ENCODE data around the gene CIB2.

CIB2 gene

GRCh38 chr15:78131295-78132061 is at the start of gene CIB2:
TSS of gene CIB2 (minus strand) at chr15:78131445. CDS start at chr15:78131215, 230 bp downstream.
- DNase-seq (peak; percentile 84 to 94), ATAC-seq (peak; percentile 89)
- Mint-ChIP-seq H3K9me3 (no peaks in the 10 kb centered on the region), H3K27me3 (peaks cover 14% of the 10 kb centered on the region), H3K4me3 (peak within 1 kb of the TSS; percentile 88 to 89), H3K4me1 (peaks cover 62% of the 10 kb centered on the region), H3K27ac (peak within 1 kb of the TSS; percentile 94 to 98)

GRCh38 chr15:78179906-78180305 is 48.7 kb upstream of the CIB2 start:
- Mint-ChIP-seq H3K27ac (no peak overlapping the region), H3K27me3 (no peaks in the 10 kb centered on the region), H3K4me1 (peaks cover 4% of the 10 kb centered on the region), H3K4me3 (no peak overlapping the region), H3K9me3 (no peaks in the 10 kb centered on the region)
- DNase-seq (no peak), ATAC-seq (no peak)

- Mint-ChIP-seq H3K4me1 (peaks cover 9% of the 10 kb centered on the region), H3K9me3 (no peaks in the 10 kb centered on the region), H3K27ac (no peak overlapping the region), H3K4me3 (no peak overlapping the region), H3K27me3 (no peaks in the 10 kb centered on the region)
- DNase-seq (no peak), ATAC-seq (no peak)
Measured at GRCh38 chr15:78179286-78179840, 48.1 kb upstream of the CIB2 start.

GRCh38 chr15:78178064-78178463 is 46.8 kb upstream of the CIB2 start:
- ATAC-seq (no peak), DNase-seq (no peak)
- no peaks in the 10 kb centered on the region for H3K27me3 Mint-ChIP-seq
- H3K4me3 Mint-ChIP-seq = no peak overlapping the region
- no peaks in the 10 kb centered on the region for H3K9me3 Mint-ChIP-seq
- H3K27ac Mint-ChIP-seq = no peak overlapping the region
- peaks cover 21% of the 10 kb centered on the region for H3K4me1 Mint-ChIP-seq

- DNase-seq = peak; percentile 24 to 29
- no peaks in the 10 kb centered on the region for H3K9me3 Mint-ChIP-seq
- H3K27ac Mint-ChIP-seq = no peak overlapping the region
- no peaks in the 10 kb centered on the region for H3K27me3 Mint-ChIP-seq
- H3K4me1 Mint-ChIP-seq = peaks cover 21% of the 10 kb centered on the region
- H3K4me3 Mint-ChIP-seq = no peak overlapping the region
- ATAC-seq = peak; percentile 51
Measured at GRCh38 chr15:78177447-78177873, 46.2 kb upstream of the CIB2 start.

- Mint-ChIP-seq H3K9me3 (no peaks in the 10 kb centered on the region), H3K27ac (no peak overlapping the region), H3K4me1 (peaks cover 28% of the 10 kb centered on the region), H3K4me3 (no peak overlapping the region), H3K27me3 (no peaks in the 10 kb centered on the region)
- DNase-seq (no peak), ATAC-seq (no peak)
Measured at GRCh38 chr15:78175330-78175729, 44.1 kb upstream of the CIB2 start.

GRCh38 chr15:78174401-78174800 is 43.2 kb upstream of the CIB2 start:
- Mint-ChIP-seq H3K4me1 (peaks cover 28% of the 10 kb centered on the region), H3K27ac (peak overlapping the region in 1 of 2 donors; percentile 67), H3K4me3 (peak overlapping the region in 1 of 2 donors; percentile 13), H3K9me3 (no peaks in the 10 kb centered on the region), H3K27me3 (no peaks in the 10 kb centered on the region)
- DNase-seq (peak in 1 of 2 donors; percentile 26), ATAC-seq (peak; percentile 70)

GRCh38 chr15:78171864-78172472 is 40.7 kb upstream of the CIB2 start:
- DNase-seq (no peak), ATAC-seq (no peak)
- Mint-ChIP-seq H3K4me3 (no peak overlapping the region), H3K4me1 (peaks cover 37% of the 10 kb centered on the region), H3K9me3 (no peaks in the 10 kb centered on the region), H3K27me3 (no peaks in the 10 kb centered on the region), H3K27ac (no peak overlapping the region)

- Mint-ChIP-seq H3K9me3 (no peaks in the 10 kb centered on the region), H3K4me3 (no peak overlapping the region), H3K27ac (peak overlapping the region; percentile 10 to 62), H3K27me3 (no peaks in the 10 kb centered on the region), H3K4me1 (peaks cover 37% of the 10 kb centered on the region)
- ATAC-seq (no peak), DNase-seq (no peak)
Measured at GRCh38 chr15:78170848-78171773, 39.9 kb upstream of the CIB2 start.

GRCh38 chr15:78168608-78169007 is 37.4 kb upstream of the CIB2 start:
- H3K9me3 Mint-ChIP-seq = no peaks in the 10 kb centered on the region
- peaks cover 20% of the 10 kb centered on the region for H3K4me1 Mint-ChIP-seq
- no peaks in the 10 kb centered on the region for H3K27me3 Mint-ChIP-seq
- DNase-seq (no peak), ATAC-seq (no peak)
- peak overlapping the region in 1 of 2 donors; percentile 40 for H3K27ac Mint-ChIP-seq
- no peak overlapping the region for H3K4me3 Mint-ChIP-seq

- DNase-seq (peak in 1 of 2 donors; percentile 53), ATAC-seq (peak; percentile 100)
- H3K27me3 Mint-ChIP-seq = no peaks in the 10 kb centered on the region
- peaks cover 16% of the 10 kb centered on the region for H3K4me1 Mint-ChIP-seq
- H3K4me3 Mint-ChIP-seq = peak overlapping the region in 1 of 2 donors; percentile 8
- peak overlapping the region; percentile 90 to 92 for H3K27ac Mint-ChIP-seq
- H3K9me3 Mint-ChIP-seq = no peaks in the 10 kb centered on the region
Measured at GRCh38 chr15:78167227-78167888, 36.1 kb upstream of the CIB2 start.

- H3K9me3 Mint-ChIP-seq = no peaks in the 10 kb centered on the region
- H3K4me1 Mint-ChIP-seq = peaks cover 15% of the 10 kb centered on the region
- ATAC-seq (no peak), DNase-seq (no peak)
- peak overlapping the region; percentile 69 to 86 for H3K27ac Mint-ChIP-seq
- H3K27me3 Mint-ChIP-seq = no peaks in the 10 kb centered on the region
- no peak overlapping the region for H3K4me3 Mint-ChIP-seq
Measured at GRCh38 chr15:78164010-78164409, 32.8 kb upstream of the CIB2 start.

- H3K9me3 Mint-ChIP-seq = no peaks in the 10 kb centered on the region
- ATAC-seq (peak; percentile 98), DNase-seq (peak in 1 of 2 donors; percentile 65)
- peak overlapping the region in 1 of 2 donors; percentile 69 for H3K4me3 Mint-ChIP-seq
- H3K27me3 Mint-ChIP-seq = no peaks in the 10 kb centered on the region
- peak overlapping the region; percentile 23 to 82 for H3K27ac Mint-ChIP-seq
- H3K4me1 Mint-ChIP-seq = peaks cover 7% of the 10 kb centered on the region
Measured at GRCh38 chr15:78162038-78162437, 30.8 kb upstream of the CIB2 start.

- Mint-ChIP-seq H3K4me1 (peaks cover 7% of the 10 kb centered on the region), H3K4me3 (no peak overlapping the region), H3K27me3 (no peaks in the 10 kb centered on the region), H3K9me3 (no peaks in the 10 kb centered on the region), H3K27ac (no peak overlapping the region)
- DNase-seq (no peak), ATAC-seq (no peak)
Measured at GRCh38 chr15:78159395-78159794, 28.1 kb upstream of the CIB2 start.

- peaks cover 18% of the 10 kb centered on the region for H3K4me1 Mint-ChIP-seq
- H3K4me3 Mint-ChIP-seq = no peak overlapping the region
- no peak overlapping the region for H3K27ac Mint-ChIP-seq
- DNase-seq = no peak
- no peaks in the 10 kb centered on the region for H3K9me3 Mint-ChIP-seq
- no peaks in the 10 kb centered on the region for H3K27me3 Mint-ChIP-seq
- ATAC-seq = no peak
Measured at GRCh38 chr15:78157203-78157602, 26.0 kb upstream of the CIB2 start.

Data from stimulated activated naive CD8-positive, alpha-beta T cell treated with anti-CD3 and anti-CD28 coated beads, Interleukin-15, amount 100 ng/mL, for 72 hours (primary cell).